Measurements from ENCODE around the gene SOD2.
"Not testable (repeated sequence)": the region's sequence is repeated elsewhere in the genome, so short reads cannot be mapped to it uniquely, and the experiment has no call there.

The SOD2 gene

GRCh38 chr6:159682810-159683209, 10.2 kb downstream of the SOD2 start:
- no peak for DNase-seq (ENCODE audit: low read depth, low spot score)

DNA sequence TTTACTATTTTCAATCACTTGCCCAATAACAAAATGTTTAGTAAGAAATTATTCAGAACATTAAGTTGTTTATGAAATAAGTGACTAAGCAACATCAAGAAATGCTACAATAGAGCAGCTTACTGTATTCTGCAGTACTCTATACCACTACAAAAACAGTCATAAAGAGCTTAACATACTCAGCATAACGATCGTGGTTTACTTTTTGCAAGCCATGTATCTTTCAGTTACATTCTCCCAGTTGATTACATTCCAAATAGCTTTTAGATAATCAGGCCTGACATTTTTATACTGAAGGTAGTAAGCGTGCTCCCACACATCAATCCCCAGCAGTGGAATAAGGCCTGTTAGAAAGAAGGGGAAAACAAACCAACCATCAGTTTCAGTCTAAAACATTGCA, 10.7 kb downstream of the SOD2 start:
- no peak for DNase-seq (ENCODE audit: low read depth, low spot score)

GRCh38 chr6:159681191-159681880, 11.7 kb downstream of the SOD2 start:
- DNase-seq (ENCODE audit: low read depth, low spot score): no peak

DNA sequence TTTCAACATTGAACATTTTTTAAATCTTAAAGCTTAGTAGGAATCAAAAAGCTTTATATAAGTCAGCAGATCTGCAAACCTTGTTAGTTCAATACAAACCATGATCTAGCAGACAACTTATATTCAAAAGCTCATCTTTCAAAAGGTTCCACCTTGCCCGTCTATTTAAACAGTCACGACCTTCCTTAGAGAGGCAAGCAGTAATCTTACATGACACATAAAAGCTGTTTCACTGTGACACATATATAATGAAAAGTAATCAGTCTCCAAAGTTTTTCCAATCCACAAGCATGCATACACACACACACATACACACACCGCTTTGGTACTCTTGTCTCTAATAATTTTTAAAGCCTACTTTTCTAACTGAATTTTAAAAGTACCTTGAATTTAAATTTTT, 12.9 kb downstream of the SOD2 start:
- no peak for DNase-seq (ENCODE audit: low read depth, low spot score)

GRCh38 chr6:159679091-159680077, 13.7 kb downstream of the SOD2 start:
- DNase-seq (ENCODE audit: low read depth, low spot score): no peak

GRCh38 chr6:159678574-159678973, 14.5 kb downstream of the SOD2 start:
- no peak for DNase-seq (ENCODE audit: low read depth, low spot score)

DNA sequence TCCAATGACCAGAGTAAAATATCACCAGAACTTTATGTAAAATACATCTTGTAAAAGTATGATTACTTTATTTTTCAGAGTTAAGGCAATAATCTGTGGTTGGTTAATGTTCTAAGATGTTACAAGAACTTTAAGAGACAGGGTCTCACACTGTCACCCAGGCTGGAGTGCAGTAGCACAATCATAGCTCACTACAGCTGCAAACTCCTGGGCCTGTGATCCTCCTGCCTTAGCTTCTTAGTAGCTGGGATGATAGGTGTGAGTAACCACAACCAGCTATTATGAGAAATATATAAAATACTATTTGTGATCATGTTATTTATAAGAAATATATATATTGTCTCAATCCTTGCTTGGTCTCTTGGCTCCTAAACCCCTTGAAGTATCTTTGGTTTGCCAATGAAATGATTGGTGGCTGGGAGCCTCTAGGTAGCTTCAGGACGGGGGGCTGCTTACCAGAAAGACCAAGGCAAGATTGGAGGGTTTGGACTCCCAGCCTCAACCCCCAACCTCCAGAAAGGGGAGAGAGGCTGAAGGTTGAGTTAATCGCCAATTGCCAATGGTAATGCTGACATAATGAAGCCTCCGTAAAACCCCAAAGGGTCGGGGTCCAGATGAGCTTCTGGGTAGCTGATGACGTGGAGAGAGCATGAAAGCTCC, 15.4 kb downstream of the SOD2 start:
- DNase-seq (ENCODE audit: low read depth, low spot score): no peak

GRCh38 chr6:159676890-159677505, 16.0 kb downstream of the SOD2 start:
- no peak for DNase-seq (ENCODE audit: low read depth, low spot score)

- DNase-seq (ENCODE audit: low read depth, low spot score): not testable (repeated sequence)
Measured at GRCh38 chr6:159676236-159676635, 16.8 kb downstream of the SOD2 start.

DNA sequence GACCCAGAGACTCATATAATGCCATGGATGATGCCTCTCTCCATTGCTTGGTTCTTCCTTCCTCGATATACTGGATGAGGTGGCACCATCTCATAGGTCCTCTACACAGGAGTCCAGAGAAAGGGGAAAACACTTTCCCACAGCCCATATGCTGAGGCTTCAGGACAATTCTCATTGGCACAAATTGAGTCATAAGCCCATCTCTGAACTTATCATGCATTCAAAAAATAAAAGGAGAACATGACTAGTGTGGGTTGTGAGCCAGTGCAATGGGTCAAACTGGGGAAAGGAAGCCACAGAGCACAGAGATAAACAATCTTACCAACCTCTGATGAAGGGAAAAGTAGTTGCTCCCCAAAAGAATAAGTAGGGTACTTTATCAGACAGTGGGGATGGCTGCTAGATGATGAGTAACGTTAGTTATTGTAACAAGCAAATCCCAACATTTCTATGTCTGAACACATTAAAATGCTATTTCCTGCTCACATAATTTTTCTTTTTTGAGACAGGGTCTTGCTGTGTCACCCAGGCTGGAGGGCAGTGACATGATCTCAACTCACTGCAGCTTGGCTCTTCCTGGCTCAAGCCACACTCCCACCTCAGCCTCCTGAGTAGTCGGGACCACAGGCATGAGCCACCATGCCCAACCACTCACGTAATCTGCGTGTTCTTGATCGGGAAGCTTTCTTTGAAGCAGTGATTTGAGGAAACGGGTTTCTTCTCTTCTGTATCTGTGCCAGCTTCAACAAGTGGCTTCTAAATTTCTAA, 27.0 kb downstream of the SOD2 start:
- DNase-seq (ENCODE audit: low read depth, low spot score): no peak

DNA sequence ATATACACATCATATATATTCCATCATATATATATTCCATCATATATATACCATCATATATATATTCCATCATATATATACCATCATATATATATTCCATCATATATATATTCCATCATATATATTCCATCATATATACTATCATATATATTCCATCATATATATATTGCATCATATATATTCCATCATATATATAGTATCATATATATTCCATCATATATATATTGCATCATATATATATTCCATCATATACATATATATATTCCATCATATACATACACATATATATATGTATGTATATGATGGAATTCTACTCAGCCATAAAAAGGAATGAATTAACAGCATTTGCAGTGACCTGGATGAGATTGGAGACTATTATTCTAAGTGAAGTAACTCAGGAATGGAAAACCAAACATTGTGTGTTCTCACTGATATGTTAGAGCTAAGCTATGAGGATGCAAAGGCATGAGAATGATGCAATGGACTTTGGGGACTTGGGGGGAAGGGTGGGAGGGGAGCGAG, 29.6 kb downstream of the SOD2 start:
- not testable (repeated sequence) for DNase-seq (ENCODE audit: low read depth, low spot score)

DNA sequence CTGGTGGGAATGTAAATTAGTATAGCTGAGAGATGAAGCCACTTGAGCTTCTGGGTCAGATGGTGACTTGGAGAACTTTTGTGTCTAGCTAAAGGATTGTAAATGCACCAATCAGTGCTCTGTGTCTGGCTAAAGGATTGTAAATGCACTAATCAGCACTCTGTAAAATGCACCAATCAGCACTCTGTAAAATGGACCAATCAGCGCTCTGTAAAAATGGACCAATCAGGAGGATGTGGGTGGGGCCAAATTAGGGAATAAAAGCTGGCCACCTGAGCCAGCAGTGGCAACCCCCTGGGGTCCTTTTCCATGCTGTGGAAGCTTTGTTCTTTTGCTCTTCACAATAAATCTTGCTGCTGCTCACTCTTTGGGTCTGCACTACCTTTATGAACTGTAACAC, 31.1 kb downstream of the SOD2 start:
- DNase-seq (ENCODE audit: low read depth, low spot score): not testable (repeated sequence)

DNA sequence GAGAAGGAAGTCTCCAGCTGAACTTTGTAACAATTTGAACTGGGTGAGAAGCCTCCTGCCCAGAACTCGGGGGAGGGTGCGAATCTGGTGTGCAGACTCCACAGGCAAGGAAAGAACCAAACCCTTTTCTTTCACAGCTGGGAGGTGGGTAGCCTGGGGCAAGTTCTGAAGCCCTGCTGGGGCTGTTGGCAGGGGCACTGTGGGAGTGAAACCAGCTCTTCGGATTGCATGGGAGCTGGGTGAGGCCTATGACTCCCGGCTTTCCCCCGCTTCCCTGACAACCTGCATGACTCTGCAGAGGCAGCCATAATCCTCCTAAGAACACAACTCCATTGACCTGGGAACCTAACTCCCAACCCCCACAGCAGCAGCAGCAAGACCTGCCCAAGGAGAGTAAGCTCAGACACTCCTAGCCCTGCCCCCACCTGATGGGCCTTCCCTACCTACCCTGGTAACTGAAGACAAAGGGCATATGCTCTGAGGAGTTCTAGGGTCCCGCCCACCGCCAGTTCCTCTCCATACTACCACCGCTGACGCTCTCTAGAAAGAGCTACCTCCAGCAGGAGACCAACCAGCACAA, 37.5 kb downstream of the SOD2 start:
- DNase-seq (ENCODE audit: low read depth, low spot score): no peak

DNA sequence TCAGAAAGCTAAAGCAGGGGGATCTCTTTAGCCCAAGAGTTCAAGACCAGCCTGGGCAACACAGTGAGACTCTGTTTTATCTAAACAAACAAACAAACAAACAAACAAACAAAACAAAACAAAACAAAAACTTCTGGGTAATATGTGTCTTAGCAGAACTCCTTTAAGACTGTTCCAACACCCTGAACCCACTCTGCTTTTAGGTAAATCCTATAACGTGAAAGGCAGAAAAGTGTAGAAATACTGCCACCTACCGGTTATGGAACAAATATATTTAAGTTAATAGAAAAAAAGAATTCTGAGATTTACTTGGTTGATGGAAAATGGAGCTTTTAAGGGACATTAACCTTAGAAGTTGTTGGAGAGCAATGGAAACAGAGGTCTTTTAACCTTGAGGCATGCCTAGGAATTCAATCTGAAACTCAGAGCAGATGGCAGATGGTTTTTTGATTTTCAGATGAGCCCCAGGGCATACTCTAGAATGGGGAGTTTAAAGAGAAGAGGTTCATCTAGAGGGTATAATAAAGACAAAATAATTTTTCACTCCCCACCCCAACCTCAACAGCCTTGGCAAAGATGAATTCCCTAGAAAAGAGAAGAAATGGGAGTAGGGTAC, 38.5 kb downstream of the SOD2 start:
- DNase-seq (ENCODE audit: low read depth, low spot score): no peak

GRCh38 chr6:159650314-159650713, 42.7 kb downstream of the SOD2 start:
- DNase-seq (ENCODE audit: low read depth, low spot score): no peak

DNA sequence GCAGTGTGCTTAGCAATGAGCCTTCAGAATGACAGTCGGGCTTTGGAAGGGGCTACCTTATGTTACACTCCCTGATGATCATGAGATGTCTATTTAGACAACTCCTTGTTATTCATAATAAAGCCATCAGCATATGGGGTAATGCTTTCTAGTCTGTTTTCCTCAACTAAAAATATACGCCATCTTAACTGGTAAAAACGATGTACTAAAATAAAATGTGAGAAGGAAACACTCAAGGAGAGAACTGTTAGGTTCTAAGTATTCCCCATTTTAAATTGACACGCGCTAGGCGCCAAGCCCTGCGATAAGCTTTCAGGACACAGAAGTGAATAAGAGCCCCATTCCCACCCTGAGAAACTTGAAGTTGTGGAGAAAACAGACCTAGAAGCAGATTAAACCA, 43.6 kb downstream of the SOD2 start:
- DNase-seq (ENCODE audit: low read depth, low spot score): no peak

GRCh38 chr6:159646733-159647132, 46.3 kb downstream of the SOD2 start:
- no peak for DNase-seq (ENCODE audit: low read depth, low spot score)

DNA sequence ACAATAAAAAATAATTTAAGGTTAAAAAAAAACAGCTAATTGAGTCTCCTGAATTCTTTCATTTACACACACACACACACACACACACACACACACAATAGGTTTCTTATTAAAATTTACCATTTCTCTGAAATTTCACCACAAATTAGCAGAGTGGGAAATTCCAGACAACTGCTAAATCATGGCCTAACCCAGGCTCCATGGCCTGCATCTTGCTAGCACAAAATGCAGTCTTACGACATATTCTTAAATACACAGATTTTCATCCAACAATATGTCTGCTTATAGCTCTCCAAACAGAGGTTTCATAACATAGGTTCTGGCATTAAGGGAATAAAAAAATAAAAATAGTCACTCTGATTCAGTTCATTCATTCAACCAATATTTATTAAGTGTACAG, 46.9 kb downstream of the SOD2 start:
- no peak for DNase-seq (ENCODE audit: low read depth, low spot score)

DNA sequence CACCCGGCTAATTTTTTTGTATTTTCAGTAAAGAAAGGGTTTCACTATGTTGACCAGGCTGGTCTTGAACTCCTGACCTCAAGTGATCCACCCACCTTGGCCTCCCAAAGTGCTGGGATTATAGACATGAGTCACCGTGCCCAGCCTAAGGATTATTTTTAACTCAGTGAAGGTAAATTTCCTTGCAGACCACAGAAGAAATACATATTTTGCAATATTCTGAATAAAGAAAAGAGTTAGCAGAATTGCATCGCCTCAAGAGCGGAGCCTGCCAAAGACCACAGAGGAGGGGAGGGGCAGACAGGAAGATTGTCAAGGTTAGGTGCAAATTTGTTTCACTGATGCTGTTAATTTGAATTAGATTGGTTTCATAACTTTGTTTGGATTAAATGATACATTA, 47.4 kb downstream of the SOD2 start:
- DNase-seq (ENCODE audit: low read depth, low spot score): no peak

Data from activated naive CD8-positive, alpha-beta T cell treated with anti-CD3 and anti-CD28 coated beads, Interleukin-2, amount 50 U/mL, for 16 hours (primary cell).